CD4-positive, alpha-beta T cell (primary cell): Measurements from ENCODE around the gene SREBF1. TPM values are rescaled to one million over a fixed set of nuclear protein-coding genes. Genes with fewer than 3 reads are reported as not detected.

ENCODE experiments used
- ATAC-seq: fragments of 200-7000 bp; cut with Tn5 transposase; one replicate; pipeline ENCODE4 v1.10.0; 2022; ENCODE audit warnings: mild to moderate bottlenecking; ENCODE audit not compliant: poor library complexity
- CTCF ChIA-PET: fragments of 350-600 bp; sonication (Branson Sonifier 250); formaldehyde crosslinking; loops from one replicate; lab custom pipeline; 2021; ENCODE audit warnings: antibody characterized with exemption, inconsistent platforms; lab: Charles Lee
- POLR2A ChIA-PET: fragments of 350-600 bp; sonication (Branson Sonifier 250); formaldehyde crosslinking; loops from one replicate; lab custom pipeline; 2021; ENCODE audit warnings: antibody characterized with exemption, inconsistent platforms; lab: Charles Lee
- DNase-seq, 14 experiments: peaks; one replicate each; pipeline ENCODE4 v3.0.0-alpha.2; 2013 to 2020; ENCODE audit warnings: mixed read lengths in 2 of 14
- H3K27ac ChIP-seq, 2 donors: one replicate each; pipeline versions ENCODE4 v1.5.1 to v1.7.0; 2013; ENCODE audit warnings: low read length in 2 of 2, low read depth in 1 of 2, mild to moderate bottlenecking in 1 of 2
- H3K27me3 ChIP-seq, 2 experiments: 1 replicate in 1 of 2; 2 replicates in 1 of 2; pipeline versions ENCODE4 v1.6.1 to v1.7.0; 2013; ENCODE audit warnings: low read length in 2 of 2, control low read depth in 1 of 2, mild to moderate bottlenecking in 1 of 2, moderate library complexity in 1 of 2; ENCODE audit not compliant: insufficient read depth in 2 of 2, control insufficient read depth in 1 of 2
- H3K36me3 ChIP-seq: one replicate; pipeline ENCODE4 v1.6.1; 2013; ENCODE audit warnings: low read length, control low read depth; ENCODE audit not compliant: insufficient read depth
- H3K4me1 ChIP-seq: one replicate; pipeline ENCODE4 v1.6.1; 2013; ENCODE audit warnings: low read length, control low read depth; ENCODE audit not compliant: insufficient read depth
- H3K4me3 ChIP-seq: one replicate; pipeline ENCODE4 v1.5.1; 2013; ENCODE audit warnings: mild to moderate bottlenecking, low read length, moderate library complexity
- H3K9me3 ChIP-seq, 2 experiments: 1 replicate in 1 of 2; 2 replicates in 1 of 2; pipeline versions ENCODE4 v1.6.1 to v1.7.0; 2013; ENCODE audit warnings: low read length in 2 of 2, mild to moderate bottlenecking in 2 of 2, control low read depth in 1 of 2, moderate library complexity in 1 of 2; ENCODE audit not compliant: control insufficient read depth in 1 of 2, insufficient read depth in 1 of 2
- H3K27ac Mint-ChIP-seq: one replicate; pipeline ENCODE4 v1.8.0; 2020; ENCODE audit warnings: mixed read lengths
- H3K27me3 Mint-ChIP-seq: one replicate; pipeline ENCODE4 v1.8.0; 2021; ENCODE audit warnings: mixed read lengths
- H3K36me3 Mint-ChIP-seq: one replicate; pipeline ENCODE4 v1.8.0; 2021; ENCODE audit warnings: low read depth, mixed read lengths
- H3K4me1 Mint-ChIP-seq: one replicate; pipeline ENCODE4 v1.8.0; 2021; ENCODE audit warnings: low read depth, mixed read lengths
- H3K4me3 Mint-ChIP-seq: one replicate; pipeline ENCODE4 v1.8.0; 2020; ENCODE audit warnings: mild to moderate bottlenecking, mixed read lengths
- H3K9me3 Mint-ChIP-seq: one replicate; pipeline ENCODE4 v1.8.0; 2020; ENCODE audit warnings: mixed read lengths
- CTCF ChIP-seq: fragments of 200-600 bp; IDR thresholded peaks from one replicate; pipeline ENCODE4 v1.8.0; 2022; ENCODE audit warnings: antibody characterized with exemption, mild to moderate bottlenecking
- intact Hi-C, 2 experiments: fragments of 100-400 bp; cut with DNase I in 1 of 2; cut with micrococcal nuclease in 1 of 2; formaldehyde crosslinking; loops; one replicate each; pipeline versions ENCODE4 v1.15.1 to v1.9.0; 2023 to 2025; cut with DNase I, micrococcal nuclease
- total RNA-seq, 174 experiments: library from RNA in 2 of 174; stranded (reverse) in 2 of 174; gene quantifications; one replicate each; pipeline ENCODE4 v1.2.3 and lab custom pipeline; 2021 to 2026

The SREBF1 gene
- total RNA-seq, 2 experiments from 2014 or later = 249 to 264 TPM

GRCh38 chr17:17870247-17870646, 33.5 kb upstream of the SREBF1 start:
- H3K27me3 Mint-ChIP-seq = no peaks in the 10 kb centered on the region
- peaks cover 45% of the 10 kb centered on the region for H3K36me3 ChIP-seq
- ChIA-PET CTCF (no interaction called here), POLR2A (no interaction called here)
- H3K27ac ChIP-seq = no peak overlapping the region
- H3K27ac Mint-ChIP-seq = no peak overlapping the region
- ATAC-seq = no peak
- H3K9me3 Mint-ChIP-seq = no peaks in the 10 kb centered on the region
- H3K4me1 Mint-ChIP-seq = no peaks in the 10 kb centered on the region
- H3K36me3 Mint-ChIP-seq = peaks cover 58% of the 10 kb centered on the region
- H3K4me1 ChIP-seq = no peaks in the 10 kb centered on the region
- H3K4me3 ChIP-seq = no peak overlapping the region
- no peak for TF ChIP-seq CTCF
- no peaks in the 10 kb centered on the region for H3K27me3 ChIP-seq
- no peaks in the 10 kb centered on the region for H3K9me3 ChIP-seq
- DNase-seq = no peak
- H3K4me3 Mint-ChIP-seq = no peak overlapping the region
- intact Hi-C loops = no loop called here

- Mint-ChIP-seq H3K4me1 (no peaks in the 10 kb centered on the region), H3K27ac (no peak overlapping the region), H3K9me3 (no peaks in the 10 kb centered on the region), H3K36me3 (peaks cover 58% of the 10 kb centered on the region), H3K4me3 (no peak overlapping the region), H3K27me3 (no peaks in the 10 kb centered on the region)
- peaks cover 4% of the 10 kb centered on the region for H3K4me1 ChIP-seq
- intact Hi-C loops = no loop called here
- H3K36me3 ChIP-seq = peaks cover 44% of the 10 kb centered on the region
- H3K27ac ChIP-seq = no peak overlapping the region
- no peaks in the 10 kb centered on the region for H3K9me3 ChIP-seq
- ATAC-seq (no peak), DNase-seq (no peak)
- H3K4me3 ChIP-seq = no peak overlapping the region
- CTCF ChIA-PET = interaction anchor here (1.1 kb wide), 1 partner anchor 9 kb away, joined by 4 read pairs; no protein-coding TSS in a partner anchor
- TF ChIP-seq CTCF = no peak
- H3K27me3 ChIP-seq = no peaks in the 10 kb centered on the region
- POLR2A ChIA-PET = no interaction called here
These were observed 32.1 kb upstream of the SREBF1 start for GRCh38 chr17:17868641-17869522.

- ChIA-PET POLR2A (no interaction called here), CTCF (no interaction called here)
- TF ChIP-seq CTCF = no peak
- peaks cover 40% of the 10 kb centered on the region for H3K36me3 ChIP-seq
- Mint-ChIP-seq H3K9me3 (no peaks in the 10 kb centered on the region), H3K36me3 (peaks cover 45% of the 10 kb centered on the region), H3K4me1 (peaks cover 18% of the 10 kb centered on the region), H3K4me3 (no peak overlapping the region), H3K27ac (no peak overlapping the region), H3K27me3 (no peaks in the 10 kb centered on the region)
- ATAC-seq = no peak
- H3K27ac ChIP-seq = no peak overlapping the region
- no peak for DNase-seq
- H3K9me3 ChIP-seq = no peaks in the 10 kb centered on the region
- peaks cover 15% of the 10 kb centered on the region for H3K4me1 ChIP-seq
- intact Hi-C loops = no loop called here
- H3K27me3 ChIP-seq = no peaks in the 10 kb centered on the region
- no peak overlapping the region for H3K4me3 ChIP-seq
These were observed 30.1 kb upstream of the SREBF1 start for GRCh38 chr17:17866897-17867296.
